ENCODE results near the gene EGFL7. TPM values are rescaled to one million over a fixed set of nuclear protein-coding genes. Genes with fewer than 3 reads are reported as not detected.

EGFL7 gene
- total RNA-seq, 1 donor from 2014 or later, result 62.2 TPM

DNA sequence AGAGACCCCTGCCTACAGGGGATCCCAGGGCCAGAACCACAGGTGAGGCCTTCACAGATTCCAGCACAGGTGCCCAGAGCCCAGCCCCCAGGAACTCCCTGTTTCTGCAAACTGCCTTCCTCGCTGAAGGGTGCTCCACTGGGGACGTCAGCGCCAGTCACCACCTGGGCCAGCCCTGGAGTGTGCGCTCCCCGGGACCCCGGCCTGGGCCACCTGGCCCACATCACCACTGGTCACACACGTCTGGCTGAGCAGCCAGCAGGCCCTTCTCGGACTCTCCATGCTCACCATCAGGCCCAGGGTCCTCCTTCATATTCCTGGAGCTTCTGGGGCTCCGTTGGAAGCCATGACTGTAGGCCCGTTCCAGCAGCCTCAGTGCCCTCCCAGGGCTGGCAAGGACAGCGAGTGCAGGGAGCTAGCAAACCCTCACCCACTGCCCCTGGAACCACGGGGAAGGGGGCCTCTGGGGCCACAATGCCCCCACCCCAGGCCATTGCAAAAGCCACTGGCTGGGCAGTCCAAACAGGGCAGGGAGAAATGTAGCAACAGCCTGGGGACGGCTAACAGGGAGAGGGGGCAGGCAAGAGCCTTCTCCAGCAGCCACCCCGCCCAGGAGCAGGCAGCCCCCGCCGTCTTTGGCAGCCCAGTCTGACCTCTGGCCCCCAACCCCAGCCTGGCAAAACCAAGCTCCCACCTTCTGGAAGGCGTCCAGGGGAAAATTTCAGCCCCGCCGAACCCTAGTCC lies 23.2 kb downstream of the EGFL7 start:
- no peak for DNase-seq (ENCODE audit: low spot score)

- no peak for DNase-seq (ENCODE audit: low spot score)
Measured at GRCh38 chr9:136686534-136686793, 23.7 kb downstream of the EGFL7 start.

DNA sequence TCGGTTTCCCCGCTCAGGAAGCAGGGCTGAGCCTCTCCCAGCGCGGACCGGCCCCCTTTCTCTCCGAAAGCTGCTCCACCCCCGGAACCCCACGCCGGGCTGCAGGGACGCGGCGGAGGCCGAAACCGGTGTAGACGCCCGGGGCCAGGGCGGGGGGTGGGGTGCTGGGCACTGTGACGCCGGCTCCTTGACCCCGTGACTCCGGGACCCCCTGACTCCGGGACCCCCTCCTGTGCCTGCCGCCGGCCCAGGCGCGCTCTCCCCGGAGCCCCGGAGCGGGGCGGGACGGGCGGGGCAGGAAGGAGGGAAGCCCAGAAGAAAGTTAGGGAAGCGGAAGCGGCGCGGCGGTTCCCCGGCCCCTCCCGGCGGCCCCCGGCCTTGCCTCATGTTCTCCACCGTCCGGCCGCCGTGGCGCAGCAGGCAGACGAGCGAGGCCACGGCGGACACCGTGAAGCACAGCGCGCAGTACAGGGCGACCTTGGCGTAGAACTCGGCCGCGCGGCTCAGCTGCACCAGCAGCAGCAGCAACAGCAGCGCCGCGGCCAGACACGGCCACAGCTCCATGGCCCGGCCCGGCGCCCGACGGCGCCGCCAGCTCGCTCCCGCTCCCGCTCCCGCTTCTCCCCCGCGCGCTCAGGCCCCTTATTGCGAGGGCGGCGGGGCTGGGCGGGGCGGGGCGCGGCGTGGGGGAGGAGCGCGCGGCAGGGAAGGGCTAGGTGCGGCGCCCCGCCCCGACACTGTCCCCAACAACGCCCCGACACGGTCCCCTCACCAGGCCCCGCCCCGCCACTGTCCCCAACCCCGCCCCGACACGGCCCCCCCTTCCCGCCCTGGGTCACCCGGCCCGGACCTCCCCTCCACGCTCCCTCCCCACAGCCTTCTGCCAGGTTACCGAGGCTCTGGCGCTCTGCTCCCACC lies 24.3 kb downstream of the EGFL7 start, which contains the start of gene AGPAT2:
TSS of gene AGPAT2 (minus strand) at position 664 of the 918 bp plus-strand sequence. CDS start at position 564, 100 bp downstream.
- DNase-seq (ENCODE audit: low spot score), result no peak

- no peak for DNase-seq (ENCODE audit: low spot score)
Measured at GRCh38 chr9:136687721-136688223, 25.1 kb downstream of the EGFL7 start.

DNA sequence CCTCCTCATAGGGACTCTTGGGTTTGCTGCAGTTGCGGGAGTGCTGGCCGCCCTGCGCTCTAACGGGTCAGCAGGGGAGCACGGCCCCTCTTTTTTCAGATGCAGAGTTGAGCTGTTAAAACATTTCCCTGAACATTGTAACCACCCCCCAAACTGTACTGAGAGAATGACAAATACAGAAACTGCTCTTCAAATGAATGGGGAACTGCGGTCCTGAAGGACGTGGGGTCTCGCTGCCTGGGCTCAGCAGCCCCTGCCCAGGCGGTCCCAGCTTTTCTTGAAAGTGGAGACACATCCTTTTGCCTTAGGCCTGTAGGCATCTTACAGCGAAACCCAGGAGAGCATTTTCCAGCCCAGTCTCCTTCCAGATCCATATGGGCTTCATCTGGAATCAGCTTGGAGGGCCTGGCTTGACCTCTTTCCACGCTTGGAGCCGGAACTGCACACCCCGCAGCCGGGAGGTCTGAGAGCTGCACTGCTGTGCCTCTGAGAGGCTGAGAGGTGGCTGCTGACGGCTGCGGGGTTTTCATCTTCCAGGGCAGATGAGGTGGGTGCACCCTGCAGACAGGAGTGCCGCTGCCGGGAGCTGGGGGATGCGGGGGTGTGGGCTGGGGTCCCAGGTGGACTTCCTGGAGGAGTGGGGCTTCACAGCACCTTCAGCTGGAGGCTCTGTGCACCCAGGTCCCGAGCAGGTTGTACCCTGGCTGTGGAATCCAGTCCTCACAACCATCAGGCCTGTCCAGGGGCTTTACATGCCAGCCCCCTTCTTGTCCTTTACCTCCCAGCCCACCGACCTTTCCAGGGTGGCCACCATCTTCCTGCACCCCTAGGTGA lies 25.8 kb downstream of the EGFL7 start:
- DNase-seq (ENCODE audit: low spot score), result no peak

GRCh38 chr9:136689108-136689460 lies 26.4 kb downstream of the EGFL7 start:
- DNase-seq (ENCODE audit: low spot score), result no peak

- no peak for DNase-seq (ENCODE audit: low spot score)
Measured at GRCh38 chr9:136690104-136690805, 27.5 kb downstream of the EGFL7 start.

DNA sequence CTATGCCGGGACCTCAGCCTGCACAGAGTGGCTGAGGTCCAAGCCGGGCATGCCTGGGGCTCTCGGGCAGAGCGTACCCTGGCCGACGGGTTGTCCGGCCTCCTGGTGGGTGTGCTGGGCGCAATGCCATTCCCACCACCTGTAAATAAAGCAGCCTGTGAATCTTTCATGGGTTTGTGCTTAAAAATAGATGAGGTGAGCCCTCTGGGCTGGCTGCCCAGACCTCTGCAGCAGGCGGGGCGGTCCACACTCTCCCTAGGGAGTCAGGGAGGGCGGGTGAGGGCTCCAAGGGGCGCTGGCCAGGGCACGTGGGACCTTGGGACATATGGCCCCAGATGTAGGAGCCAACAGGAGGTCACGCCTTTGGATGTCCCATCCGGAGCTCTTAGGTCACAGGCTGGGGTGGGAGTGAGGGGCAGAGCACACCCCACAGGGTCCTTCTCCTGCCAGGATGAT lies 28.1 kb downstream of the EGFL7 start:
- no peak for DNase-seq (ENCODE audit: low spot score)

DNA sequence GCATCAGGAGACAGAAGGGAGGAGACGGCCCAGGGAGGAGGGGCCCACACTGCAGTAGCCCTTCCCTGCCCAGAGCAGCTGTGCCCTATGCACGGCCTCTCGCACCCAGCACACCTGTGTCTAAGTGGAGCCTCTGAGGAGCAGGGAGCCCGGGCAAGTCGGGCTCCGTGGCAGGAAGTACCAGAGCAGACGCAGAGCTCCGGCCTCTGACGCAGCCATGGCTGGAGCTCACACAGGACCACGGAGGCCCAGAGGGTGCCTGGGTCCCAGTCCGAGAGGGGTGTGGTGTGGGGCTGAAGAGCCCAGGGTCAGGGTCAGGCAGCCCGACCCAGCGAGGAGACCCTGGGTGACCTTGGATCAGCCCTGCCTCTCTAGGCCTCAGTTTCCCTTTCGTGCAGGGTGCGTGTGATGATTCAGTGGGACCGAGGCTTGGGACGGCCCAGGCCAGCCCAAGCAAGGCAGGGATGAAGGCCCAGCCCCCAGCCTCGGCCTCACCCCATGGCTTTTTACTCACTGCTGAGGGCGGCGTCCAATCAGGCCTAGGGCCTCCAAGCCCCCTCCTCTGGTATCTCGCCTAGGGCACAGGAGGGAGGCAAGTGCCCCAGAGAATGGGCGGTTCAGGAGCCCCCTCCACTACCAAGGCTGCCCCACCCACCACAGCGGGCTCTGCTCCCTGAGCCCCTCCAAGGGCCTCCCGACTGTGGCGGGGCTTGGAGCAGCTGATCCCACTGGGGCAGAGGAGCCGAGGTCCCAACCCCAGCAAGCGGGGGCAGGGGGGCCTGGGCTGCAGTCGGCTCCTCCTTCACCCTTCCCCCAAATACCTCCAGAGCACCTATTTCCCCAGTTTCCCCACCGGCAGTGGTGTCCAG lies 28.8 kb downstream of the EGFL7 start:
- DNase-seq (ENCODE audit: low spot score), result no peak

DNA sequence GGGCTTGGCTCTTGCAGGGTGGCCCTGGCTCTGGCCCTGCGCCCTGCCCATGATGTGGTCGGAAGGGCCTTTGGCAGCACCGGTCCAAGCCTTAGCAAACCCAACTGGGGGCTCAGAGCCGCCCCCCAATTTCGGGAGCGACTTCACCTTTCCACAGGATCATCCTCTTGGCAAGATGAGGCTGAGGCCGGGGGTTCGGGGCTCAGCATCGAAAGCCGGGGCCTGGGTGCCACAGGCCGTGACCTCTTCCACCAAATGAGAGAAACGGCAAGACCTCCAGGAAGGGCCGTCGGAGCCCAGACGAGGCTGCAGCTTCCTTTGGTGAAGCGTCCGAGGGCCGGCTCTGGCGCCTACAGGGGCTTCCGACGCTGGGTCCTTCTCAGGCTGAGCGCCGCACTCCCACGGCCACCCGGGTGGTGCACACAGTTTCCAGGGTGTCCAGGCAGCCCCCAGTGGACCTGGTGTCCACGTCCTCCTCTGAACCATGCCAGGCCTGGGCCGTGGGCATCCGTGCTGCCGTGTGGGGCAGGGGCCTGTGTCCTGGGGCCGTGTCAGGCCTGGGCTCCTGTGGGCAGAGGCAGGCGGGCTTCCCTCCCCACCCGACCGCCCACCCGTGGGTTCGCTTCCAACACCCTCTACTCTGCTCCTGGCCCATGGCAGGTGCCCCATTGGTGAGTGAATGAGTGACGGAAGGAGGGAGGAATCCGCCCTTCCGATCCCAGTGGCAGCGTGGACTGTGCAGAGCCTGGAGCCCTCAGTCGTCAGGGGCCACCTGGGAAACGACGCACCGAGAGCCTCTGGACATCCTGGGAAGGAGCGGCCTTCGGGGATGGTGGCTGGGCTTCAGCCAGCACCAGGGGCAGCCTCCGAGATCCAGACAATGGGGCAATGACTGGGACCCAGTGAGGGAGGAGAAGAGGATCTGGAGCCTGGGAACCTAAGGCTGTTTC lies 29.7 kb downstream of the EGFL7 start:
- DNase-seq (ENCODE audit: low spot score), result no peak

GRCh38 chr9:136693135-136693489 lies 30.4 kb downstream of the EGFL7 start:
- DNase-seq (ENCODE audit: low spot score), result no peak

DNA sequence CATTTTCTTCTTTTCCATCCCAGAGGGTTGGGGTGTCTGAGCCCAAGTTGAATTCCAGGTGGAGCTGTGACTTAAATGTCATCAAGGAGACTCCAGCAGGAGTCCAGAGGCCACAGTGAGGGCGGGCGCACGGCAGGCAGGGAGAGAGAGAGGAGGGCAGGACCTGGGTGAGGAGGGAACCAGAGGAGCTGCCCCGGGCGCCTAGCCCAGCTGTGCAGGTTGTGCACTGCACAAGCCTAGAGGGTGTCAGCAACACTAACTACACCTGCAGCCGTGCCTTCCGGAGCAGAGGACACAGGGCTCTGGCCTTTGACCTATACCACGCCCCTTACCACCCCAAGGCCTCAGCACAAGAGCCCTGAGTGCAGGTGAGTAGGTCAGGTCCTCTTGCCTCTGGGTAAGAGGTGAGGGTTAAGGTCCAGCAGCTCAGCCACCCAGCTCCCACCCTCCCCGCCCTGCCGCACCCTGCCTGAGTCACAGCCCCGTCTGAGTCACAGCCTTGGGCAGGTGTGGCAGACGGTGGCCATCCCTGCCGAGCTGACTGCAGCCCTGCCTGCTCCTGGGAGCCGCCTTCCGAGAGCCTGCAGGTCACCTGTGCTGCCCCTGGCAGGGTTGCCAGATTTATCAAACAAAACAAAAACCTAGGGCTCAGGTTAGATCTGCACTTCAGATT lies 30.9 kb downstream of the EGFL7 start:
- peak; percentile 81 for DNase-seq (ENCODE audit: low spot score)

GRCh38 chr9:136694163-136694871 lies 31.6 kb downstream of the EGFL7 start:
- no peak for DNase-seq (ENCODE audit: low spot score)

GRCh38 chr9:136694872-136695247 lies 32.1 kb downstream of the EGFL7 start:
- no peak for DNase-seq (ENCODE audit: low spot score)

GRCh38 chr9:136695435-136695895 lies 32.7 kb downstream of the EGFL7 start:
- DNase-seq (ENCODE audit: low spot score), result peak; percentile 86

GRCh38 chr9:136695955-136696354 lies 33.2 kb downstream of the EGFL7 start:
- DNase-seq (ENCODE audit: low spot score), result no peak

- DNase-seq (ENCODE audit: low spot score), result no peak
Measured at GRCh38 chr9:136696502-136696901, 33.8 kb downstream of the EGFL7 start.

Measured in mucosa of gallbladder (tissue), 1 donor.